ENCODE measurements around the gene LIPC.

GRCh38 chr15:58383876-58384275, 47.9 kb upstream of the LIPC start:
- no peak for TF ChIP-seq EP300 (IDR thresholded peaks at IDR 0.05)
- TF ChIP-seq CTCF (IDR thresholded peaks at IDR 0.05): no peak

Data from stomach (tissue), 4 donors.